Common myeloid progenitor, CD34-positive (primary cell): Measurements from ENCODE around the gene RER1.
A peak's percentile ranks its signal among the peaks of the same experiment; 100 is the strongest.

ENCODE experiments used
- CTCF ChIA-PET: fragments of 350-600 bp; sonication (Branson Sonifier 250); formaldehyde crosslinking; loops from one replicate; lab custom pipeline; 2021; ENCODE audit warnings: antibody characterized with exemption; lab: Charles Lee
- POLR2A ChIA-PET: fragments of 350-600 bp; sonication (Branson Sonifier 250); formaldehyde crosslinking; loops from one replicate; lab custom pipeline; 2021; ENCODE audit warnings: antibody characterized with exemption; lab: Charles Lee
- DNase-seq, 3 donors: peaks; one replicate each; pipeline versions ENCODE4 v3.0.0 to v3.0.0-alpha.2; 2013
- H3K27ac ChIP-seq, 2 experiments: 1 replicate in 1 of 2; 2 replicates in 1 of 2; pipeline ENCODE4 v1.7.0; 2013; ENCODE audit warnings: inconsistent platforms in 2 of 2, low read length in 2 of 2, mild to moderate bottlenecking in 2 of 2, low read depth in 1 of 2, moderate library complexity in 1 of 2; ENCODE audit not compliant: severe bottlenecking in 2 of 2, insufficient read depth in 1 of 2, poor library complexity in 1 of 2
- H3K27me3 ChIP-seq, 5 experiments: replicated peaks in 2 of 5; 1 replicate in 3 of 5; 2 replicates in 2 of 5; pipeline versions ENCODE4 v1.6.1 to v1.7.0; 2013; ENCODE audit warnings: low read length in 4 of 5, mild to moderate bottlenecking in 2 of 5, moderate library complexity in 2 of 5, inconsistent platforms in 1 of 5; ENCODE audit not compliant: insufficient read depth in 5 of 5, control insufficient read depth in 4 of 5
- H3K36me3 ChIP-seq, 4 experiments: 1 replicate in 2 of 4; 2 replicates in 2 of 4; pipeline versions ENCODE4 v1.6.1 to v1.7.0; 2013; ENCODE audit warnings: low read length in 3 of 4, control low read depth in 1 of 4, mild to moderate bottlenecking in 1 of 4; ENCODE audit not compliant: control insufficient read depth in 4 of 4, insufficient read depth in 4 of 4
- H3K4me1 ChIP-seq, 4 experiments: 1 replicate in 3 of 4; 2 replicates in 1 of 4; pipeline versions ENCODE4 v1.6.1 to v1.7.1; 2013; ENCODE audit warnings: low read length in 3 of 4, mild to moderate bottlenecking in 3 of 4, control low read depth in 1 of 4, inconsistent platforms in 1 of 4, moderate library complexity in 1 of 4; ENCODE audit not compliant: control insufficient read depth in 4 of 4, insufficient read depth in 4 of 4; ENCODE audit errors: control extremely low read depth in 1 of 4
- H3K4me3 ChIP-seq, 7 experiments: 1 replicate in 4 of 7; 2 replicates in 3 of 7; pipeline versions ENCODE4 v1.5.1 to v1.7.0; 2013; ENCODE audit warnings: mild to moderate bottlenecking in 7 of 7, low read length in 6 of 7, moderate library complexity in 6 of 7, inconsistent platforms in 2 of 7, low read depth in 2 of 7, control low read depth in 1 of 7; ENCODE audit not compliant: insufficient read depth in 4 of 7, control insufficient read depth in 1 of 7; ENCODE audit errors: extremely low read depth in 1 of 7
- H3K9me3 ChIP-seq, 5 experiments: 1 replicate in 4 of 5; 2 replicates in 1 of 5; pipeline versions ENCODE4 v1.6.1 to v1.7.1; 2013; ENCODE audit warnings: low read length in 4 of 5, mild to moderate bottlenecking in 2 of 5, inconsistent platforms in 1 of 5, low read depth in 1 of 5, moderate library complexity in 1 of 5; ENCODE audit not compliant: control insufficient read depth in 4 of 5, insufficient read depth in 2 of 5; ENCODE audit errors: control extremely low read depth in 1 of 5
- WGBS: methylation state at CpG from one replicate; pipeline ENCODE4 v1.1.5; 2013; ENCODE audit not compliant: insufficient coverage; 5-methylcytosine and 5-hydroxymethylcytosine counted together

The RER1 gene

DNA sequence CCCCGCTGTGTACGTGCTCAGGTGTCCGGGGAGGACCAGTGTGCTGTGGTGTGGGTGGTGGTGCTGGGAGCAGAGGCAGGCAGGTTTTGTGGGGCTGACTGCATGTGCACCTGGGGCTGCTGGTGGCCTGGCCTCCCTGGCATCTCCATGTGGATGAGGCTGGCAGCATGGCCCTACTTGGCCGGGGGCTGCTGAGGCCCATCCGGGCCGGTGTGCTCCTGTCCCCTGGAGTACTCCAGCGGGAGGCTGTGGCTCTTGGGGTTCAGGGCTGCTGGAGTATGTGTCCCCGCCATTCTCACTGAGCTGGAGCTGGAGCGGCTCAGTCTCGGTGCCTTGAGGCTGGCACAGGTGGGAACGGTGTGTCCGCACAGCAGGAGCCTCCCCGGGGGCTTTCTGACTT, 41.6 kb downstream of the RER1 start:
- no peak overlapping the region for H3K27ac ChIP-seq
- H3K36me3 ChIP-seq: no peaks in the 10 kb centered on the region
- peaks cover 0 to 7% (median 3%) of the 10 kb centered on the region in 5 experiments for H3K9me3 ChIP-seq
- ChIA-PET POLR2A (no interaction called here), CTCF (no interaction called here)
- no peak overlapping the region for H3K4me3 ChIP-seq
- 93% methylated on average over 10 of the region's 13 CpGs for WGBS
- peaks cover 0 to 35% (median 20%) of the 10 kb centered on the region in 4 experiments for H3K4me1 ChIP-seq
- no peak for DNase-seq
- peaks cover 0 to 20% (median 0%) of the 10 kb centered on the region in 5 experiments for H3K27me3 ChIP-seq

DNA sequence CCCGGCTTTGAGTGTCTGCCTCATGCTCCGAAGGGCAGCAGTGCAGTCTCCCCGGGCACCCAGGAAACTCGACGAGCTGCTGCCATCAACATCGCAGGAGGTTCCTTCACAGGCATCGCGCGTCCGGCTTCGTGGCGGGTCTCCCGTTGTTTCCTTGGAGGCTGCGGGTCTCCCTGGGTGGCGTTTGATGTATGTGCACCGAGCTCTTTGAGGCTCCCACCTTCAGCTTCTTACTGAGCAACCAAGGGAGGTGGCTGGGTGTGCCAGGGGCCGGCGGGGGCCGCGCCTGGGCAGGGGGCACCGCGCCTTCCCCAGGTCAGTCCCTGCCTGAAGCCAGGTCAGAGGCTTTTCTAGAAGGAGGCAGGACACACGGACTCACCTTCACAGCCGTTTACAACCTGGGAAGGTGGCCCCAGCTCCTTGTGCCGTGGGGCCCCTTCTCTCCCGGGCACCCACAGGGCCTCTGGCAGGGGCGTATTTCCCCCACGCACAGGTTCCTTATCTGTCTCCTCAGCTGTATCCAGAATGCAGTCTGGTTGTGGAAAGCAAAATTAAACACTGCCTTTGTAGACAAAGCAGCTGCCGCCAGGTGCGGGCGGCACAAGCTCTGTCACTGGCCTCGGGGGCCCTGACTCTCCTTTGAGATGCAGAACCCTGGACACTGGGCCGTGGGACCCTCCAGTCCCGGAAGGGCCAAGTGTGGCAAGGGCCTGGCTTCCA, 42.5 kb downstream of the RER1 start:
- CTCF ChIA-PET: interaction anchor here (0.6 to 1.9 kb wide), 6 partner anchors 16 to 122 kb away, joined by 3 to 8 read pairs (median 4); partner anchors contain the start of gene TNFRSF14
- Histone ChIP-seq H3K9me3 (peaks cover 0 to 7% (median 3%) of the 10 kb centered on the region in 5 experiments), H3K4me3 (peak overlapping the region in 2 of 7 experiments; percentile 11), H3K27ac (no peak overlapping the region), H3K27me3 (peaks cover 0 to 20% (median 0%) of the 10 kb centered on the region in 5 experiments), H3K36me3 (no peaks in the 10 kb centered on the region), H3K4me1 (peaks cover 0 to 33% (median 20%) of the 10 kb centered on the region in 4 experiments)
- POLR2A ChIA-PET: interaction anchor here (0.7 kb wide), 1 partner anchor 13 kb away, joined by 4 read pairs; no protein-coding TSS in a partner anchor
- 55% methylated on average over 32 of the region's 34 CpGs for WGBS
- peak; percentile 78 to 91 (median 84) for DNase-seq

DNA sequence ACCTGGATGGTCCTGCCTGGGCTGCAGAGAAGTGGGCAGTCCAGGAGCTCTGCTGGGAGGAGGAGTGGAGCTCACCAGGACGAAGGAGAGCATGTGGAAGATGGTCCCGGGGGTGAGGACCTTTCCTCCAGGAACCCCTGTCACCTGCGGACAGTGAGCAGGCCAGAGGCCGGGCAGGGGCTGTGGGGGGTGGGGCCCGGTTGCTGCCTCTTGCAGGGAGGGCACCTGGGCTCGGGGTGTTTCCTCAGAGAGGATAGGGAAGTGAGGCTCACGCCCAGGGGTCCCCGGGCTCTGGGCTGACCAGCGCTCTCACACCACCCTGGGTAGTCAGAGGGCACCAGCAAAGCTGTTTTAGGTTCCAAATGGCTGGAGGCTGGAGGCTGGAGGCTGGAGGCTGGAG, 43.5 kb downstream of the RER1 start:
- Histone ChIP-seq H3K27ac (no peak overlapping the region), H3K36me3 (no peaks in the 10 kb centered on the region), H3K27me3 (peaks cover 0 to 20% (median 0%) of the 10 kb centered on the region in 5 experiments), H3K4me1 (peaks cover 0 to 26% (median 15%) of the 10 kb centered on the region in 4 experiments), H3K9me3 (peaks cover 0 to 1% (median 0%) of the 10 kb centered on the region in 5 experiments), H3K4me3 (no peak overlapping the region)
- 83% methylated on average over 8 of the region's 9 CpGs for WGBS
- POLR2A ChIA-PET: no interaction called here
- DNase-seq: no peak
- CTCF ChIA-PET: interaction anchor here (0.8 to 1.9 kb wide), 2 partner anchors 20 to 112 kb away, joined by 4 to 8 read pairs; no protein-coding TSS in a partner anchor

DNA sequence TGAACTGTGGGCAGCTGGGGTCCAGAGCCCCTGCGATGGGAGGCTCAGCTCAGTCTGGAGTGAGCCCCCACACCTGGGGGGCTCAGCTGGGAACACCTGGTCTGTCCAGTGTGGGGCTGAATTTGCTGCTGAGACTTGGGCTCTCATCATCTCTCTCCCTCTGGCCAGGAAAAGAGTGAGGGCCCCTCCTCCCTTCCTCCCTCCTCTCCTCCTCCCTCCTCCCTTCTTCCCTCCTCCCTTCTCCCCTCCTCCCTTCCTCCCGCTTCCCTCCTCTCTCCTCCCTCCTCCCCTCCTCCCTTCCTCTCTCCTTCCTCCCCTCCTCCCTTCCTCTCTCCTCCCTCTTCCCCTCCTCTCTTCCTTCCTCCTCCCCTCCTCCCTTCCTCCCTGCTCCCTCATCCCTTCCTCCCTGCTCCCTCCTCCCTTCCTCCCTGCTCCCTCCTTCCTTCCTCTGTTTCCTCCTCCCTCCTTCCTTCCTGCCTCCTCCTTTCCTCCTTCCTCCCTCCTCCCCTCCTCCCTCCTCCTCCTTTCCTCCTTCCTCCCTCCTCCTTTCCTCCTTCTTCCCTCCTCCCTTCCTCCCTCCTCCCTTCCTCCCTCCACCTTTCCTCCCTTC, 44.2 kb downstream of the RER1 start:
- WGBS: 62% methylated on average over 2 of the region's 2 CpGs
- H3K4me1 ChIP-seq: peaks cover 0 to 26% (median 13%) of the 10 kb centered on the region in 4 experiments
- CTCF ChIA-PET: no interaction called here
- peaks cover 0 to 4% (median 0%) of the 10 kb centered on the region in 5 experiments for H3K9me3 ChIP-seq
- DNase-seq: no peak
- no peak overlapping the region for H3K27ac ChIP-seq
- no peaks in the 10 kb centered on the region for H3K36me3 ChIP-seq
- H3K27me3 ChIP-seq: peaks cover 0 to 21% (median 0%) of the 10 kb centered on the region in 5 experiments
- POLR2A ChIA-PET: no interaction called here
- no peak overlapping the region for H3K4me3 ChIP-seq

DNA sequence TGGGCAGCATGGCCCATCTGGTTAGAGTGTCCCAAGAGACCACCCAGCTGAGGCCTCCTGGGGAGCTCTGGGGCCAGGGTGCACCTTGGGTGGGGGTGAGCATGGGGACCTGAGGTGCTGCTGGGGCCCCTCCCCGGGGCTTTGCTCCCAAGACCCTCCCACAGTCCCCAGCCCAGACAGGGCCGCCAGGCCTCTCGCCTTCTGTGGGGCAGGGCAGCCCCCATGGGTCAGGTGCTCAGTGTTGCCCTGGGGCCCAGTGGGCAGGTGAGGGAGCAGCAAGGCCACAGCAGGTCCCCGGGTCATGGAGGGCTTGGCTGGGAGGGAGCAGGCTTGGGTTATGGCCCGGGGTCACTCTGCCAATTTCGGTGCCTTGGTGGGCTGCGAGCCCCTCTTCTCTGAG, 45.2 kb downstream of the RER1 start:
- no peaks in the 10 kb centered on the region for H3K36me3 ChIP-seq
- no peak overlapping the region for H3K27ac ChIP-seq
- CTCF ChIA-PET: no interaction called here
- peaks cover 0 to 30% (median 1%) of the 10 kb centered on the region in 5 experiments for H3K27me3 ChIP-seq
- 99% methylated on average over 6 of the region's 7 CpGs for WGBS
- DNase-seq: no peak
- no peak overlapping the region for H3K4me3 ChIP-seq
- H3K4me1 ChIP-seq: peaks cover 0 to 20% (median 11%) of the 10 kb centered on the region in 4 experiments
- POLR2A ChIA-PET: no interaction called here
- H3K9me3 ChIP-seq: peaks cover 0 to 6% (median 0%) of the 10 kb centered on the region in 5 experiments

DNA sequence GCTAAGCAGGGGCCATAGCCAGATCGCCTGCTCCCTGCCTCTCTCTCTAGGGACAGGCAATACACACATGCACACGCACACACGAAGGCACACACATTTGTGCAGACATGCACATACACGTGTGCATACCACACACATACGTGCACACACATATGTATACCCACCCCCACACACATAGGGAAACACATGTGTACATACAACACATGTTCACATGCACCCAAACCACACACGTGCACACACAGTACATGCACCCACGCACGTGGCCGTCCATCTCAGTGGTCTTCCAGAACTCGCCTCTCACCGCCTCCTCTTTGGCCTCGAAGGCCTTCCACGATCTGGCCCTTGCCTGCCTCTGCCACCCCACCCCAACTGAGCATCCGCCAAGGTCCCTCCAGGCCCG, 46.0 kb downstream of the RER1 start:
- peaks cover 0 to 18% (median 11%) of the 10 kb centered on the region in 4 experiments for H3K4me1 ChIP-seq
- no peaks in the 10 kb centered on the region for H3K36me3 ChIP-seq
- WGBS: 100% methylated on average over 8 of the region's 15 CpGs
- H3K9me3 ChIP-seq: peaks cover 0 to 6% (median 0%) of the 10 kb centered on the region in 5 experiments
- ChIA-PET CTCF (no interaction called here), POLR2A (no interaction called here)
- no peak overlapping the region for H3K27ac ChIP-seq
- H3K4me3 ChIP-seq: no peak overlapping the region
- no peak for DNase-seq
- H3K27me3 ChIP-seq: peaks cover 0 to 38% (median 6%) of the 10 kb centered on the region in 5 experiments
